Activated CD8-positive, alpha-beta memory T cell treated with anti-CD3 and anti-CD28 coated beads, Interleukin-2, amount 50 U/mL, for 4 hours (primary cell): ENCODE results near the gene DALRD3.
"Not testable (repeated sequence)": the region's sequence is repeated elsewhere in the genome, so short reads cannot be mapped to it uniquely, and the experiment has no call there.

ENCODE experiments used
- DNase-seq: peaks from one replicate; pipeline ENCODE4 v3.0.0-alpha.2; 2020

Gene DALRD3

GRCh38 chr3:49021813-49022687 lies 3.7 kb upstream of the DALRD3 start, which contains the start of gene NDUFAF3:
NDUFAF3 (plus strand) TSS chr3:49022121; CDS start chr3:49022145, 24 bp downstream.
- DNase-seq = peak; percentile 92

GRCh38 chr3:49021213-49021812 lies 2.9 kb upstream of the DALRD3 start:
- peak; percentile 99 for DNase-seq

- no peak for DNase-seq
Measured at GRCh38 chr3:49020330-49021212, 2.2 kb upstream of the DALRD3 start.

DNA sequence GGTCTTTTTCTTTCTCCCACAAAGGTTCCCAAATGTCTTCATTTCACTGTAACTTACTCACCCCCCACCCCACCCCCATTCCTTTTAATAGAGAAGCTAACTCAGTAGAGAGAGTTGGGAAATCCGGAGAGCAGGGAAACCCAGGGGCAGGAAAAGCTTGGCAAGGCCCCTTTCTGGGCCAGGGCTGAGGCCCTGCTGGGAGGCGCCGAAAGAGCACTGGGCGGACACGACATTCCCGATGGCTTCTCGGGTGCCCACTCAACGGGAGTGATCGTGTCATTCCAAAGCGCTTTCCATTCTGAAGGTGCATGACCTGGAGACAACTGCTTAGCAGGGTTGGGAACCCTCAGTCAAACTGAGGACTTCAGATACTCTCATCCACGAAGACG lies 1.6 kb upstream of the DALRD3 start:
- DNase-seq = no peak

DNA sequence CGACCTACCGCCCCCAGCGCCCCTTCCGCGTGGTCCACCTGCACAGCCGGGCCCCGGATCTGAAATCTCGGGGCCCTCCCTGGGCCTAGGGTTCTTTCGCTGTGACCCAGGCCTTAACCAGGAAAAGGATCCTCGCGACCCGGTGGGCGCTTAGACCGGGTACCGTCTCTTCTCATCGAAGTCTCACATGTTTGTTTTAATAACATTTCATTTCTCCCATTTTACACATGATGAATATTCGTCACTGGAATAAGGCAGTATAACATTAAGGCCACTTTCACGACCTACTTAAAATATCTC lies 277 bp upstream of the DALRD3 start:
- DNase-seq = no peak

- DNase-seq = no peak
Measured at GRCh38 chr3:49017229-49017970, 980 bp downstream of the DALRD3 start.

- no peak for DNase-seq
Measured at GRCh38 chr3:49016414-49017228, 1.8 kb downstream of the DALRD3 start.

DNA sequence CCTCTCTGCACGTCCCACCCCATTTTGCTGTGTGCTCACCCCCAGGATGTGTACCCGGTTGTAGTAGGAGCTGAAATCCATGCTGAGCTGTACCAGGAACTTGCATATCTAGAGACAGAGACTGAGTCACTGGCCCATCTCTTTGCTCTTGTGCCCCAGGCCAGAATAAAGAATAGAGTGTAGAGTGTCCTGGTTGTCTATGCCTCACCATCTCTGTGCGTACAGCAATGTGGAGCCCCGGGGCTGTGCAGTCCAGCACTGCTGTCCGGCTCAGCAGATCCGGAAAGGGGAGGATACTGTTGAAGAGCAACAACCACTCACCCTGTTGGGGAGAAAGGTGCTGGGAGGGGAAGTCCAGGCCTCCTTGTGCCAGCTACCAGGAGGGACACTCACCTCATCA lies 2.6 kb downstream of the DALRD3 start:
- no peak for DNase-seq

DNA sequence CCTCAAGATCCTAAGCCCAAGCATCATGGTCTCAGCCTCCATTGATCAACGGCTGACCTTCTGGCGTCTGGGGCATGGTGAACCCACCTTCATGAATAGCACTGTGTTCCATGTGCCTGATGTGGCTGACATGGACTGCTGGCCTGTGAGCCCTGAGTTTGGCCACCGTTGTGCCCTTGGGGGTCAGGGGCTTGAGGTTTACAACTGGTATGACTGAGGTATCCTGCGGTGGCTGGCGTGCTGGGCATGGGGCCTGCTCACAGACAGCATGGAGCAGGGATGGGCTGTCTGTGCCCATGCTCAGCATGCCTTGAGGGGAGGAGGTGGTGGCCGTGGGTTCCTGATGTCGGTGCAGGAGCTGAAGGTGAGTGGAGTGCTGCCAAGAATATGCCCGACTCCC lies 3.3 kb downstream of the DALRD3 start:
- no peak for DNase-seq

GRCh38 chr3:49013738-49014660 lies 4.4 kb downstream of the DALRD3 start:
- peak; percentile 59 for DNase-seq

GRCh38 chr3:49013113-49013737 lies 5.2 kb downstream of the DALRD3 start:
- DNase-seq = no peak

DNA sequence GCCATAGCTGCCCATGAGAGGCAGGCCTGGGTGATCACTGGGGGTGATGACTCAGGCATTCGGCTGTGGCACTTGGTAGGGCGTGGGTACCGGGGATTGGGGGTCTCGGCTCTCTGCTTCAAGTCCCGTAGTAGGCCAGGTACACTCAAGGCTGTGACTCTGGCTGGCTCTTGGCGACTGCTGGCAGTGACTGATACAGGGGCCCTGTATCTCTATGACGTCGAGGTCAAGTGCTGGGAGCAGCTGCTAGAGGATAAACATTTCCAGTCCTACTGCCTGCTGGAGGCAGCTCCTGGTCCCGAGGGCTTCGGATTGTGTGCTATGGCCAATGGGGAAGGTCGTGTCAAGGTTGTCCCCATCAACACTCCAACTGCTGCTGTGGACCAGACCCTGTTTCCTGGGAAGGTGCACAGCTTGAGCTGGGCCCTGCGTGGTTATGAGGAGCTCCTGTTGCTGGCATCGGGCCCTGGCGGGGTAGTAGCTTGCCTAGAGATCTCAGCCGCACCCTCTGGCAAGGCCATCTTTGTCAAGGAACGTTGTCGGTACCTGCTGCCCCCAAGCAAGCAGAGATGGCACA lies 5.9 kb downstream of the DALRD3 start:
- DNase-seq = no peak

DNA sequence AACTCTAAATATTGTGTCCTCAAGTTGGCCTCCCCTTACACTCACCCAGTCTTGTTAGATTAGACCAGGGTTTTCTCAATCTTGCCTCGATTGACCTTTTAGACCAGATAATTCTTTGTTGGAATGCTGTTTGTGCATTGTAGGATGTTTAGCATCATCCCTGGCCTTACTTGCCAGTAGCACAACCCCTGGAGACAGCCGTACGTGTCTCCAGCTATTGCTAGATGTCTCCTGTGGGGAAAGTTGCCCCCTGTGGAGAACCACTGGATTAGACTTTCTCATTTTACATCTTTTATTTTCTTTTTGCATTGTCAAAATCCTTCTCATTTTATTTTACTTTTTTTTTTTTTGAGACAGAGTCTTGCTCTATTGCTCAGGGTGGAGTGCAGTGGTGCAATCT lies 9.0 kb downstream of the DALRD3 start:
- DNase-seq = no peak

GRCh38 chr3:49008627-49009026 lies 9.8 kb downstream of the DALRD3 start:
- not testable (repeated sequence) for DNase-seq

DNA sequence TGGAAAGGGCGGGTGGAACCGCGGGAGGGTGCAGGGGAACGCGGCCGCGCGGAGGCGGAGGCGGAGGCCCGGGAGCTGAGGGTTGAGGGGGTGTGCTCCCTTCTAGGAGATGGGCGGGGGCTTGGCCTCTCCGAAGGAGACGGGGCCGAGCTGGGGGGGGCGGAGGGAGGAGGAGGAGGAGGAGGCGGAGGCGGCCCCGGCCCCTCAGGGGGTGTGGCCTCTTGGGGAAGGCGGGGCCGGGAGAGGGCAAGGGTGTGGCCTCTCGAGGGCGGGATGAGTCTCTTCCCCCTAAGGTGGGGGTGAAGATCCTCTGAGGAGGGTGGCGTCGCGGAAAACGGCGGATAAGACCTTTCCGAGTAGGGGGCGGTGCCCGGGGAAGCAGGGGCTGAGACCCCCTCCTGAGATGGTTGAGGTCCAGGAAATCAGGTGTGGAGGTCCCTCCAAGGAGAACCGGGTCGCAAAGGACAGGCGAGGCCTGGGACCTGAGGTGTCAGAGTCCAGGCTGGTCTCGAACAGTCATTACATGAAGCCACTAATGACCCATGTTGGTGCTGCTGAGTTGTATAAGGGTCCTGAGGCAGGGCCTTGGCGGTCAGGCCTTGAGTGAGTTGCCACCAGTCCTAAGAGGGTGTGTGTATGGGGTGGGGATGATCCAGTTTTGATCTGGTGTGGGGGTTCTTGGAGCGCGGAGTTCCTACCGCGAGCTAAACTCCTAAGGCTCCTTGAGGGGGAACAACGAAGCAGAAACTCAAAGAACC lies 10.4 kb downstream of the DALRD3 start:
- peak; percentile 91 for DNase-seq

GRCh38 chr3:49007068-49007770 lies 11.2 kb downstream of the DALRD3 start, which contains the start of gene WDR6:
WDR6 (plus strand) TSS chr3:49007391; CDS start chr3:49007432, 41 bp downstream.
- peak; percentile 97 for DNase-seq

GRCh38 chr3:49006408-49007067 lies 11.8 kb downstream of the DALRD3 start:
- no peak for DNase-seq

DNA sequence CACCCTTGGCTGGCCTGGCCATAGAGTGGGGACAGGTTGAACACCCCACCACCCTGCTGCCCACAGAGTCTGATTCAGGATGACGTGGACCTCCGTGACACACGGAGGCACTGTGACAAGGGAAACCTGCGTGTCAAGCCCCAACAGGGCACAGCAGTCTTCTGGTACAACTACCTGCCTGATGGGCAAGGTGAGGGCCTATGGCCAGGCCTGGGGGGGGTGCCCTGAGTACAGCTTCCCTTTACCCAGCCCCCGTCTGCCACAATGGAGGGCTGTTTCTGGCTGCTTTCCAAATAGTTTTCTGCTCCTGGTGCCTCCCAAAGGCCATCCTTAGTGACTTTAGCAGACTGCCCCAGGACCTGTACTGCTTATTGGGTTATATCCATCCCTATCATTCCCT lies 12.4 kb downstream of the DALRD3 start:
- DNase-seq = no peak
